ENCODE data around the gene TDRD7.

GRCh38 chr9:97376902-97377301 is 35.0 kb upstream of the TDRD7 start:
- no peak for TF ChIP-seq ZNF347 (CRISPR knock-in tag; IDR thresholded peaks at IDR 0.05; ENCODE audit: low read depth)
- no peak for TF ChIP-seq RFX5 (IDR thresholded peaks at IDR 0.05; ENCODE audit: low read depth, low read length)
- no peak for TF ChIP-seq CEBPB (tag; IDR thresholded peaks at IDR 0.05)
- no peak for TF ChIP-seq CTCF (IDR thresholded peaks at IDR 0.05 in 2 of 3, conservative IDR thresholded peaks at IDR 0.05 in 1 of 3; ENCODE audit: insufficient read depth in 2 of 3, low read depth in 1 of 3, low read length in 3 of 3)
- no peak for TF ChIP-seq EP300 (IDR thresholded peaks at IDR 0.05; ENCODE audit: low read length)

Data from K562 (cell line).